ENCODE results near the gene FHAD1. TPM values are rescaled to one million over a fixed set of nuclear protein-coding genes. Genes with fewer than 3 reads are reported as not detected.

Gene FHAD1
- total and polyA plus RNA-seq, 2 donors (not counting 3 experiments of a cell fraction or from before 2014, with no cell fraction given), result 0.04 to 0.69 TPM

DNA sequence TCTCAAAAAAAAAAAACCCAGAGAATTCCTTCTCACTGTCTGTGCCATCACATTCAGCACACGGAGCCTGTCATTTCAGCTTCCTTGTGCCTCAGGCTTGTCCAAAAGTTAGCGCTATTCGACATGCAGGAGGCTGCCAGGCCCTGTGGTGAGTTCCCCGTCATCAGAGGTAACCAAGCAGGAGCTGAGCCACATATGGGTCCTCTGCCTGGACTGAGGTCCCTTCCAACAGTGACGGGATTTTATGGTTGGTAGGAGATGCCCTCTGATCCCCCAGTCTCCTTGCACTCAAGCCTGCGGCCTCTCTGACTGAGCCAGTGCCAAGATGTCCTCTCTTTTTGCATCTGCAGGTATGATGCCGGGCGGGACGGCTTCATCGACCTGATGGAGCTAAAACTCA is 178.5 kb downstream of the FHAD1 start:
- FAIRE-seq, result no peak
- H3K27me3 ChIP-seq (ENCODE audit: control insufficient read depth in 2 of 2, insufficient read depth in 2 of 2, low read length in 2 of 2), result no peaks in the 10 kb centered on the region
- no peaks in the 10 kb centered on the region for H4K20me1 ChIP-seq (replicated peaks; ENCODE audit: control insufficient read depth, extremely low read depth, insufficient read depth, low read length)
- no peak overlapping the region for H3K4me2 ChIP-seq (ENCODE audit: insufficient read depth, low read length)
- H3K79me2 ChIP-seq (ENCODE audit: control insufficient read depth, insufficient read depth, low read length), result peaks cover 39% of the 10 kb centered on the region
- CTCF ChIA-PET, result interaction anchor here (1.0 to 13.1 kb wide), 3 partner anchors 93 to 102 kb away, joined by 3 to 332 read pairs (median 6); no protein-coding TSS in a partner anchor
- intact Hi-C loops (cut with micrococcal nuclease), result no loop called here
- no peaks in the 10 kb centered on the region for H3K9me3 ChIP-seq (replicated peaks; ENCODE audit: control insufficient read depth, insufficient read depth, low read length)
- H2AFZ ChIP-seq (ENCODE audit: low read depth, low read length), result no peak overlapping the region
- H3K9ac ChIP-seq (replicated peaks; ENCODE audit: extremely low read depth, insufficient read depth, low read length), result no peak overlapping the region
- TF ChIP-seq, protein P1, sequence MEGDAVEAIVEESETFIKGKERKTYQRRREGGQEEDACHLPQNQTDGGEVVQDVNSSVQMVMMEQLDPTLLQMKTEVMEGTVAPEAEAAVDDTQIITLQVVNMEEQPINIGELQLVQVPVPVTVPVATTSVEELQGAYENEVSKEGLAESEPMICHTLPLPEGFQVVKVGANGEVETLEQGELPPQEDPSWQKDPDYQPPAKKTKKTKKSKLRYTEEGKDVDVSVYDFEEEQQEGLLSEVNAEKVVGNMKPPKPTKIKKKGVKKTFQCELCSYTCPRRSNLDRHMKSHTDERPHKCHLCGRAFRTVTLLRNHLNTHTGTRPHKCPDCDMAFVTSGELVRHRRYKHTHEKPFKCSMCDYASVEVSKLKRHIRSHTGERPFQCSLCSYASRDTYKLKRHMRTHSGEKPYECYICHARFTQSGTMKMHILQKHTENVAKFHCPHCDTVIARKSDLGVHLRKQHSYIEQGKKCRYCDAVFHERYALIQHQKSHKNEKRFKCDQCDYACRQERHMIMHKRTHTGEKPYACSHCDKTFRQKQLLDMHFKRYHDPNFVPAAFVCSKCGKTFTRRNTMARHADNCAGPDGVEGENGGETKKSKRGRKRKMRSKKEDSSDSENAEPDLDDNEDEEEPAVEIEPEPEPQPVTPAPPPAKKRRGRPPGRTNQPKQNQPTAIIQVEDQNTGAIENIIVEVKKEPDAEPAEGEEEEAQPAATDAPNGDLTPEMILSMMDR (IDR thresholded peaks at IDR 0.05; ENCODE audit: extremely low read depth in 1 of 2, insufficient read depth in 1 of 2, low read depth in 1 of 2, low read length in 2 of 2), result no peak
- TF ChIP-seq MAX (IDR thresholded peaks at IDR 0.05; ENCODE audit: insufficient read depth, insufficient read length), result no peak
- TF ChIP-seq EZH2 (IDR thresholded peaks at IDR 0.05; ENCODE audit: borderline replicate concordance, low read depth, low read length, severe bottlenecking), result no peak
- peaks cover 2% of the 10 kb centered on the region for H3K4me1 ChIP-seq (ENCODE audit: control insufficient read depth, extremely low read depth, insufficient read depth, low read length)
- peaks cover 9 to 18% of the 10 kb centered on the region in 2 experiments for H3K36me3 ChIP-seq (ENCODE audit: control insufficient read depth in 2 of 2, extremely low read depth in 1 of 2, insufficient read depth in 2 of 2, low read length in 2 of 2)
- H3K9me1 ChIP-seq (replicated peaks; ENCODE audit: control insufficient read depth, extremely low read depth, insufficient read depth, low read length), result no peaks in the 10 kb centered on the region
- DNase-seq (ENCODE audit: low read depth, low spot score), result no peak
- no peak overlapping the region for H3K27ac ChIP-seq (ENCODE audit: insufficient read depth, low read depth, low read length)
- POLR2A ChIA-PET, result no interaction called here
- no peak overlapping the region for H3K4me3 ChIP-seq (replicated peaks in 1 of 3; ENCODE audit: insufficient read depth in 1 of 3, low read depth in 1 of 3, low read length in 3 of 3)
- dilution Hi-C loops (cut with MboI; ENCODE audit: extremely low pct_ligation_motif_present, low sequenced_read_pairs), result no loop called here
- BruUV-seq (replicated peaks), result no TSS peak

GRCh38 chr1:15425958-15426357 is 178.9 kb downstream of the FHAD1 start:
- TF ChIP-seq POLR2AphosphoS5 (IDR thresholded peaks at IDR 0.05; ENCODE audit: insufficient read depth, low read depth, low read length), result no peak
- H2AFZ ChIP-seq (ENCODE audit: low read depth, low read length), result no peak overlapping the region
- no peaks in the 10 kb centered on the region for H3K9me1 ChIP-seq (replicated peaks; ENCODE audit: control insufficient read depth, extremely low read depth, insufficient read depth, low read length)
- no peak overlapping the region for H3K4me2 ChIP-seq (ENCODE audit: insufficient read depth, low read length)
- H3K27me3 ChIP-seq (ENCODE audit: control insufficient read depth in 2 of 2, insufficient read depth in 2 of 2, low read length in 2 of 2), result no peaks in the 10 kb centered on the region
- no peaks in the 10 kb centered on the region for H3K9me3 ChIP-seq (replicated peaks; ENCODE audit: control insufficient read depth, insufficient read depth, low read length)
- FAIRE-seq, result no peak
- ChIA-PET CTCF (interaction anchor here (1.3 to 13.1 kb wide), 2 partner anchors 97 to 102 kb away, joined by 6 to 332 read pairs; no protein-coding TSS in a partner anchor), POLR2A (no interaction called here)
- H3K27ac ChIP-seq (ENCODE audit: insufficient read depth, low read depth, low read length), result no peak overlapping the region
- dilution Hi-C loops (cut with MboI; ENCODE audit: extremely low pct_ligation_motif_present, low sequenced_read_pairs) (no loop called here), intact Hi-C loops (cut with micrococcal nuclease) (no loop called here)
- no TSS peak for BruUV-seq (replicated peaks)
- H3K4me1 ChIP-seq (ENCODE audit: control insufficient read depth, extremely low read depth, insufficient read depth, low read length), result no peaks in the 10 kb centered on the region
- no peak overlapping the region for H3K9ac ChIP-seq (replicated peaks; ENCODE audit: extremely low read depth, insufficient read depth, low read length)
- H3K36me3 ChIP-seq (ENCODE audit: control insufficient read depth in 2 of 2, extremely low read depth in 1 of 2, insufficient read depth in 2 of 2, low read length in 2 of 2), result peaks cover 9 to 18% of the 10 kb centered on the region in 2 experiments
- no peak overlapping the region for H3K4me3 ChIP-seq (replicated peaks in 1 of 3; ENCODE audit: insufficient read depth in 1 of 3, low read depth in 1 of 3, low read length in 3 of 3)
- H4K20me1 ChIP-seq (replicated peaks; ENCODE audit: control insufficient read depth, extremely low read depth, insufficient read depth, low read length), result no peaks in the 10 kb centered on the region
- no peak for DNase-seq (ENCODE audit: low read depth, low spot score)
- H3K79me2 ChIP-seq (ENCODE audit: control insufficient read depth, insufficient read depth, low read length), result peaks cover 35% of the 10 kb centered on the region

Data from endothelial cell of umbilical vein (primary cell).